Inferior parietal cortex (tissue), 1 donor: ENCODE results near the gene KRTAP2-1.
"Not testable (repeated sequence)": the region's sequence is repeated elsewhere in the genome, so short reads cannot be mapped to it uniquely, and the experiment has no call there.

Experiments
- DNase-seq: peaks from one replicate; pipeline ENCODE4 v3.0.0-alpha.2; 2016; ENCODE audit errors: extremely low spot score

Gene KRTAP2-1

GRCh38 chr17:41012326-41013120 is 34.6 kb downstream of the KRTAP2-1 start:
- no peak for DNase-seq

- DNase-seq, result no peak
These were observed 36.7 kb downstream of the KRTAP2-1 start for GRCh38 chr17:41010441-41010840.

- DNase-seq, result no peak
These were observed 37.2 kb downstream of the KRTAP2-1 start for GRCh38 chr17:41009936-41010335.

- DNase-seq, result no peak
These were observed 37.8 kb downstream of the KRTAP2-1 start for GRCh38 chr17:41009301-41009760.

GRCh38 chr17:41008811-41009210 is 38.3 kb downstream of the KRTAP2-1 start, which contains the start of gene KRTAP3-1:
TSS of gene KRTAP3-1 (minus strand) at chr17:41009128. CDS start at chr17:41009074, 54 bp downstream.
- DNase-seq, result no peak

- no peak for DNase-seq
These were observed 42.7 kb downstream of the KRTAP2-1 start for GRCh38 chr17:41004397-41004796.

- no peak for DNase-seq
These were observed 43.2 kb downstream of the KRTAP2-1 start for GRCh38 chr17:41003926-41004325.

- no peak for DNase-seq
These were observed 44.3 kb downstream of the KRTAP2-1 start for GRCh38 chr17:41002814-41003213.

GRCh38 chr17:41001795-41002194 is 45.3 kb downstream of the KRTAP2-1 start:
- DNase-seq, result no peak

- not testable (repeated sequence) for DNase-seq
These were observed 47.6 kb downstream of the KRTAP2-1 start, which contains the start of gene KRTAP3-2 for GRCh38 chr17:40999563-40999962. TSS of gene KRTAP3-2 (minus strand) at chr17:40999906. CDS start at chr17:40999853, 53 bp downstream.

- no peak for DNase-seq
These were observed 49.8 kb downstream of the KRTAP2-1 start for GRCh38 chr17:40997361-40997760.

- no peak for DNase-seq
These were observed 50.3 kb downstream of the KRTAP2-1 start for GRCh38 chr17:40996829-40997228.
